CD8-positive, alpha-beta memory T cell (primary cell): Measurements from ENCODE around the gene XPOT. TPM values are rescaled to one million over a fixed set of nuclear protein-coding genes. Genes with fewer than 3 reads are reported as not detected.

Source experiments
- CTCF ChIA-PET: fragments of 350-600 bp; sonication (Branson Sonifier 250); formaldehyde crosslinking; loops from one replicate; lab custom pipeline; 2021; ENCODE audit warnings: antibody characterized with exemption; lab: Charles Lee
- POLR2A ChIA-PET: fragments of 350-600 bp; sonication (Branson Sonifier 250); formaldehyde crosslinking; loops from one replicate; lab custom pipeline; 2021; ENCODE audit warnings: antibody characterized with exemption; lab: Charles Lee
- DNase-seq, 5 donors: peaks; one replicate each; pipeline versions ENCODE4 v3.0.0 to v3.0.0-alpha.2; 2020 to 2022; ENCODE audit warnings: mixed read lengths in 1 of 5
- H3K27ac ChIP-seq: one replicate; pipeline ENCODE4 v1.7.0; 2013; ENCODE audit warnings: low read depth, mild to moderate bottlenecking, low read length, moderate library complexity
- H3K27me3 ChIP-seq: 2 replicates; pipeline ENCODE4 v1.7.0; 2013; ENCODE audit warnings: low read length, mild to moderate bottlenecking; ENCODE audit not compliant: insufficient read depth, poor library complexity, severe bottlenecking
- H3K36me3 ChIP-seq: 2 replicates; pipeline ENCODE4 v1.7.0; 2013; ENCODE audit warnings: mild to moderate bottlenecking, low read length, moderate library complexity; ENCODE audit not compliant: insufficient read depth
- H3K4me1 ChIP-seq: 2 replicates; pipeline ENCODE4 v1.7.0; 2013; ENCODE audit warnings: mild to moderate bottlenecking, low read length, moderate library complexity; ENCODE audit not compliant: insufficient read depth
- H3K4me3 ChIP-seq: 2 replicates; pipeline ENCODE4 v1.7.0; 2013; ENCODE audit warnings: mild to moderate bottlenecking, low read length
- H3K9me3 ChIP-seq: 2 replicates; pipeline ENCODE4 v1.7.0; 2013; ENCODE audit warnings: mild to moderate bottlenecking, low read length
- H3K27ac Mint-ChIP-seq, 8 donors: one replicate each; pipeline ENCODE4 v1.8.0; 2020 to 2021; ENCODE audit warnings: mixed read lengths in 8 of 8, mild to moderate bottlenecking in 6 of 8, inconsistent platforms in 3 of 8, moderate library complexity in 3 of 8
- H3K27me3 Mint-ChIP-seq, 2 donors: one replicate each; pipeline ENCODE4 v1.8.0; 2020 to 2021; ENCODE audit warnings: mixed read lengths in 2 of 2, mild to moderate bottlenecking in 1 of 2, moderate library complexity in 1 of 2
- H3K36me3 Mint-ChIP-seq, 3 donors: one replicate each; pipeline ENCODE4 v1.8.0; 2020 to 2021; ENCODE audit warnings: mixed read lengths in 3 of 3, inconsistent platforms in 1 of 3, mild to moderate bottlenecking in 1 of 3
- H3K4me1 Mint-ChIP-seq, 3 donors: one replicate each; pipeline ENCODE4 v1.8.0; 2020 to 2021; ENCODE audit warnings: mixed read lengths in 3 of 3, inconsistent platforms in 1 of 3, mild to moderate bottlenecking in 1 of 3
- H3K4me3 Mint-ChIP-seq, 7 donors: one replicate each; pipeline ENCODE4 v1.8.0; 2020 to 2021; ENCODE audit warnings: mixed read lengths in 7 of 7, mild to moderate bottlenecking in 6 of 7, moderate library complexity in 4 of 7, inconsistent platforms in 2 of 7
- H3K9me3 Mint-ChIP-seq, 5 donors: one replicate each; pipeline ENCODE4 v1.8.0; 2020 to 2022; ENCODE audit warnings: mixed read lengths in 5 of 5, mild to moderate bottlenecking in 3 of 5, moderate library complexity in 2 of 5, inconsistent platforms in 1 of 5
- polyA plus RNA-seq: library from polyadenylated mRNA; unstranded; fragments of 300-500 nt; fragmentation: Illumina TruSeq; gene quantifications from one replicate; pipeline ENCODE4 v1.2.3, GENCODE V29; 2021
- total RNA-seq, 2 experiments: library from RNA; stranded (reverse); gene quantifications; one replicate each; pipeline ENCODE4 v1.2.3, GENCODE V29; 2021

XPOT gene
- total and polyA plus RNA-seq, 3 experiments from 2014 or later, result 44.7 to 140 (median 136) TPM

DNA sequence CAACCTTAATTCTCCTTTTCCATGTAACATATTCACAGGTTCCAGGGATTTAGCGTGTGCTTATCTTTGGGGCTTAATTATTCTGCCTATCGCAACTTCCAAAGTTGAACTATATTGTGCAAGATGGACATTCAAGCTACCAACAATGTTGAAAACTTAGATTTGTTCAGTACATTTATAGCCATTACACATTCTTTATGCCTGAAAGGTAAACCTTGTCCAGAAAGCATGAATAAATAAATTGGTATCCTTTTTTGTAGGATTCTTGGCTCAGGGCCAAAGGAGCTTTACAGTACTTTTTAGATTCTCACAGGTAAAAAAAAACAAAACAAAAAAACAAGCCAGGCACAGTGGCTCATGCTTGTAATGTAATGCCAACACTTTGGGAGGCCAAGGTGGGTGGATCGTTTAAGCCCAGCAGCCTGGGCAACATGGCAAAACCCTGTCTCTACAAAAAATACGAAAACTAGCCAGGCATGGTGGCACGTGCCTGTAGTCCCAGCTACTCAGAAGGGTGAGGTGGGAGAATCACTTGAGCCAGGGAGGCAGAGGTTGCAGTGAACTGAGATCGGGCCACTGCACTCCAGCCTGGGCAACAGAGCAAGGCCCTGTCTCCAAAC, 16.9 kb upstream of the XPOT start:
- DNase-seq, result no peak
- no peak overlapping the region for H3K4me3 Mint-ChIP-seq
- ChIA-PET CTCF (interaction anchor here (0.6 kb wide), 1 partner anchor 131 kb away, joined by 3 read pairs; no protein-coding TSS in a partner anchor), POLR2A (no interaction called here)
- H3K36me3 ChIP-seq, result no peaks in the 10 kb centered on the region
- H3K27me3 ChIP-seq, result peaks cover 6% of the 10 kb centered on the region
- no peaks in the 10 kb centered on the region for H3K36me3 Mint-ChIP-seq
- peaks cover 17 to 24% of the 10 kb centered on the region in 2 donors for H3K27me3 Mint-ChIP-seq
- H3K4me1 Mint-ChIP-seq, result peaks cover 15 to 33% (median 29%) of the 10 kb centered on the region in 3 donors
- no peaks in the 10 kb centered on the region for H3K9me3 Mint-ChIP-seq
- no peak overlapping the region for H3K4me3 ChIP-seq
- no peak overlapping the region for H3K27ac ChIP-seq
- no peaks in the 10 kb centered on the region for H3K9me3 ChIP-seq
- H3K27ac Mint-ChIP-seq, result no peak overlapping the region
- H3K4me1 ChIP-seq, result peaks cover 17% of the 10 kb centered on the region

DNA sequence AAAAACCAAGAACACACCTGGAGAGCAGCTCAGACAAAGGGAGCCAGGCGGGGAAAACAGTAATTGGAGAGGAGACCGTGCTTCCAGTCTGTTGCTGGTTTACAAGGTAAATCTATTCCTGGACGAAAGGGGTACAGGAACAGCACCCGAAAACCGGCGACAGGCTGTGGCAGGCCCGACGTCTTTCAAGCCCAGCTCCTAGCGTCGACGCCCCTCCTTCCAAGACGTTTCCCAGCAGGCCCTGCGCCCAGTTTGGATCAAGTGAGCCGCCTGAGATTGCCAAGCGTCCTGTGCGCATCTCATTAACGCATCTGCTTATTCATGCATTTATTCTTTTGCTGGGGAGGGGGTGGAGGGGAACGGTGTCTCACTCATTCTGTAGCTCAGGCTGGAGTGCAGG, 15.0 kb upstream of the XPOT start:
- Mint-ChIP-seq H3K4me3 (peak overlapping the region in 2 of 7 donors; percentile 24 to 77), H3K36me3 (no peaks in the 10 kb centered on the region), H3K4me1 (peaks cover 15 to 31% (median 29%) of the 10 kb centered on the region in 3 donors), H3K27ac (no peak overlapping the region), H3K27me3 (peaks cover 21 to 32% of the 10 kb centered on the region in 2 donors), H3K9me3 (no peaks in the 10 kb centered on the region)
- H3K27ac ChIP-seq, result no peak overlapping the region
- H3K36me3 ChIP-seq, result no peaks in the 10 kb centered on the region
- no peaks in the 10 kb centered on the region for H3K9me3 ChIP-seq
- ChIA-PET POLR2A (no interaction called here), CTCF (no interaction called here)
- DNase-seq, result no peak
- no peak overlapping the region for H3K4me3 ChIP-seq
- H3K27me3 ChIP-seq, result peaks cover 6% of the 10 kb centered on the region
- H3K4me1 ChIP-seq, result peaks cover 15% of the 10 kb centered on the region

DNA sequence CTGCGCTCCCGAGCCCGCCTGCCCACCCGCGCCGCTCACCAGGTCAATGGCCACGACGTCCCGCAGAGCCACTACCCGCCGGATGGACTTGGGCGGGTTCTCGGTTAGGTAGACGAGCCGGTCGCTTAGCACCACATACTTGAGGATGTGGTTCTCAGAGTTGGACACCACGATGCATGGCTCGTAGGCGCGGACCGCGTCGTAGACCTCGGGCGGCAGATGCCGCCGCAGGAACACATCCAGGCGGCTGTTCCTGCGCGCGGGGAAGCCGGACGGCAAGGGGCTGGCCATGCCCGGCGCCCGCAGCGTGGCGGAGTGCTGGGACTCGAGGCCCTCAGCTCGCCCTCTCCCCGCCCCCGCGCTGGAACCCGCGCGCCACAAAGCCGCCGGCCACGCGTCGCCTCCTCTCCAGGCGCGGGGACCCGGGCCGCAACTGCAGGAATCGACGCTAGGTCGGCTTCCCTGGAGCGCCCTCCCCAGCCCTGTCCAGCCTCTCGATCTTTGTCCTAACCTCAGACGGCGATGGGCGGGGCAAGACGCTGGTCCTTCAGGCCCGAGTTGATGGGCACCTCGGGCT, 13.8 kb upstream of the XPOT start, which contains the start of gene C12orf56:
Gene C12orf56 (minus strand): TSS at position 484 of the 577 bp plus-strand sequence. CDS start 193 bp downstream, at position 291.
- H3K4me1 Mint-ChIP-seq, result peaks cover 10 to 19% (median 17%) of the 10 kb centered on the region in 3 donors
- Histone ChIP-seq H3K27ac (no peak within 1 kb of the TSS), H3K36me3 (no peaks in the 10 kb centered on the region), H3K27me3 (peaks cover 6% of the 10 kb centered on the region), H3K9me3 (no peaks in the 10 kb centered on the region), H3K4me1 (peaks cover 5% of the 10 kb centered on the region), H3K4me3 (peak within 1 kb of the TSS; percentile 46)
- H3K27me3 Mint-ChIP-seq, result peaks cover 23 to 36% of the 10 kb centered on the region in 2 donors
- no peaks in the 10 kb centered on the region for H3K36me3 Mint-ChIP-seq
- ChIA-PET CTCF (interaction anchor here (1.0 kb wide), 1 partner anchor 13 kb away, joined by 4 read pairs; the partner anchor contains the start of gene XPOT), POLR2A (no interaction called here)
- no peaks in the 10 kb centered on the region for H3K9me3 Mint-ChIP-seq
- H3K4me3 Mint-ChIP-seq, result peak within 1 kb of the TSS; percentile 66 to 86 (median 77)
- peak within 1 kb of the TSS in 1 of 8 donors; percentile 49 for H3K27ac Mint-ChIP-seq
- no peak for DNase-seq

DNA sequence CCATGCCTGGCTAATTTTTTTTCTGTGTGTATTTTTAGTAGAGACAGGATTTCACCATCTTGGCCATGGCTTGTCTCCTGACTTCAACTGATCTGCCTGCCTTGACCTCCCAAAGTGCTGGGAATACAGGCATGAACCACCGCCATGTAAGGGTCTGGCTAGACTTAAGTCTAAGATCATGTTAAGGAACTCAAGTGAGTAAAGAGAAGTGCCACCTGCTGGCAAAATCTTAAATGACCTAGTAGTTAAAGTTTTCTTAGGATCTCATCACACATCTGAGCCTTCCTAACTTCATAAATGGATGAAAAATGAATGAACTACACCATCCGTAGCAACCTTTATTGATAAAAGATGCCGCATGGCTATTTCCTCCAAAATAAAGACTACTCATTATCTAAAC, 12.0 kb upstream of the XPOT start:
- H3K4me3 Mint-ChIP-seq, result peak overlapping the region in 5 of 7 donors; percentile 5 to 44 (median 36)
- peaks cover 5 to 12% (median 11%) of the 10 kb centered on the region in 3 donors for H3K4me1 Mint-ChIP-seq
- Histone ChIP-seq H3K9me3 (no peaks in the 10 kb centered on the region), H3K4me3 (no peak overlapping the region), H3K36me3 (no peaks in the 10 kb centered on the region), H3K4me1 (no peaks in the 10 kb centered on the region), H3K27me3 (peaks cover 6% of the 10 kb centered on the region), H3K27ac (no peak overlapping the region)
- DNase-seq, result peak in 1 of 5 donors; percentile 25
- ChIA-PET POLR2A (no interaction called here), CTCF (no interaction called here)
- H3K27ac Mint-ChIP-seq, result no peak overlapping the region
- no peaks in the 10 kb centered on the region for H3K9me3 Mint-ChIP-seq
- H3K27me3 Mint-ChIP-seq, result peaks cover 23 to 36% of the 10 kb centered on the region in 2 donors
- no peaks in the 10 kb centered on the region for H3K36me3 Mint-ChIP-seq

DNA sequence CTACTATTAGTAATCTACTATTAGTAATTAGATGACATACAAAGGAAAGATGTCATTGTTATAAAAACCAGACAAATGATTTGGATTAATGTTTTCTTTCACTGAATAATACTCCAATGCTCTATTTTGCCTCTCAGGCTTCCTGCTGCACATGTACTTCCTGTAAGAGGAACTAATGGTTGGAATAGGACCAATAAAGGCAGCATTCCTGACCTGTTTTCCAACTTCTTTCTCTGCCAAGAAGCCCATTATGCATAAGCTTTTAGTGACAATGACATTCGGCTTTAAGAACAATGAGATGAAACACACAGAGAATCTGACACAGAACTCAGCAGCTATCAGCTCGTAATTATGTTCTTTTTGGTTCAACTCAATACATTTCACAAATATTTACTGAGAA, 8.5 kb upstream of the XPOT start:
- Mint-ChIP-seq H3K9me3 (no peaks in the 10 kb centered on the region), H3K4me1 (peaks cover 9 to 20% (median 15%) of the 10 kb centered on the region in 3 donors), H3K27me3 (peaks cover 14 to 29% of the 10 kb centered on the region in 2 donors), H3K36me3 (no peaks in the 10 kb centered on the region), H3K27ac (no peak overlapping the region), H3K4me3 (no peak overlapping the region)
- no peak for DNase-seq
- Histone ChIP-seq H3K9me3 (no peaks in the 10 kb centered on the region), H3K36me3 (no peaks in the 10 kb centered on the region), H3K27me3 (peaks cover 6% of the 10 kb centered on the region), H3K4me1 (no peaks in the 10 kb centered on the region), H3K4me3 (no peak overlapping the region), H3K27ac (no peak overlapping the region)
- ChIA-PET CTCF (no interaction called here), POLR2A (no interaction called here)

DNA sequence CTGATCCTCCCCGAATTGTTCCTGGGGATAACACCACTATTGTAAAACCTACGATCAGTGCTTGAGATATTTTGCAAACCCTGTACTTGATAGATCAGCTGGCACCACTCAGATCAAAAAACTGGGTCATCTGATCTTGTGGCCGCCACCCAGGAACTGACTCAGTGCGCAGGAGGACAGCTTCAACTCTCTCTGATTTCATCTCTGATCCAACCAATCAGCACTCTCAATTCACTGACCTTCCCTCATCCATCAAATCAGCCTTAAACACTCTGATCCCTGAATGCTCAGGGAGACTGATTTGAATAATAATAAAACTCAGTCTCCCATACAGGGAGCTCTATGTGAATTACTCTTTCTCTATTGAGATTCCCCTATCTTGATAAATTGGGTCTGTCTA, 4.2 kb upstream of the XPOT start:
- Mint-ChIP-seq H3K4me1 (peaks cover 12 to 16% (median 13%) of the 10 kb centered on the region in 3 donors), H3K9me3 (no peaks in the 10 kb centered on the region), H3K36me3 (peaks cover 0 to 6% (median 2%) of the 10 kb centered on the region in 3 donors), H3K4me3 (peak overlapping the region in 6 of 7 donors; percentile 21 to 78 (median 54)), H3K27ac (peak overlapping the region in 7 of 8 donors; percentile 60 to 95 (median 85)), H3K27me3 (no peaks in the 10 kb centered on the region)
- CTCF ChIA-PET, result no interaction called here
- DNase-seq, result peak in 1 of 5 donors; percentile 32
- POLR2A ChIA-PET, result interaction anchor here (0.5 kb wide), 1 partner anchor 57 kb away, joined by 4 read pairs; no protein-coding TSS in a partner anchor
- H3K9me3 ChIP-seq, result no peaks in the 10 kb centered on the region
- H3K27me3 ChIP-seq, result no peaks in the 10 kb centered on the region
- peaks cover 5% of the 10 kb centered on the region for H3K4me1 ChIP-seq
- H3K4me3 ChIP-seq, result no peak overlapping the region
- H3K27ac ChIP-seq, result no peak overlapping the region
- H3K36me3 ChIP-seq, result no peaks in the 10 kb centered on the region

DNA sequence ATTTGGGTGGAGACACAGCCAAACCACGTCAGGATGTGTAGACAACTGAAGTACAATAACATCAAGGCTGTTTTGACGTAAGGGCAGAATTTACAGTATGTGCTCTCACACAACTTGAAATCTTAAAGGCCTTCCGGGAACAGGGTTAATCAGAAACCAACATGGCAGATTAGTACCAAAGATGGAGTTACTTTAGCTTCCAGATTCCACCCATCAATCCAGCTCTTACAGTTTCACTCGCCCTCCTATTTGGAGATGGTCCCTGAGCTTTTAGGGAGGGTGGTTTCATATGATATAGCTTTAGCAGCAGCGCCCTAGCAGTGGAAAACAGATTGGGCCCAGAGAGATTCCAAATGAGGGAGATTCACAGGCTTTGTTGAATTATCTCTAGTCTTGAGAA, 2.0 kb upstream of the XPOT start:
- Mint-ChIP-seq H3K4me3 (peak overlapping the region in 1 of 7 donors; percentile 75), H3K27me3 (no peaks in the 10 kb centered on the region), H3K27ac (peak overlapping the region in 2 of 8 donors; percentile 60 to 85), H3K36me3 (peaks cover 0 to 9% (median 2%) of the 10 kb centered on the region in 3 donors), H3K4me1 (peaks cover 23 to 30% (median 28%) of the 10 kb centered on the region in 3 donors), H3K9me3 (no peaks in the 10 kb centered on the region)
- no peak for DNase-seq
- Histone ChIP-seq H3K9me3 (no peaks in the 10 kb centered on the region), H3K4me1 (peaks cover 12% of the 10 kb centered on the region), H3K4me3 (no peak overlapping the region), H3K27me3 (no peaks in the 10 kb centered on the region), H3K27ac (no peak overlapping the region), H3K36me3 (no peaks in the 10 kb centered on the region)
- ChIA-PET POLR2A (no interaction called here), CTCF (interaction anchor here (1.0 kb wide), 1 partner anchor 9 kb away, joined by 3 read pairs; no protein-coding TSS in a partner anchor)
